Measurements from ENCODE around the gene XRCC1. TPM values are rescaled to one million over a fixed set of nuclear protein-coding genes. Genes with fewer than 3 reads are reported as not detected.

Gene XRCC1
- total RNA-seq, 1 donor from 2014 or later, result 14.6 TPM

DNA sequence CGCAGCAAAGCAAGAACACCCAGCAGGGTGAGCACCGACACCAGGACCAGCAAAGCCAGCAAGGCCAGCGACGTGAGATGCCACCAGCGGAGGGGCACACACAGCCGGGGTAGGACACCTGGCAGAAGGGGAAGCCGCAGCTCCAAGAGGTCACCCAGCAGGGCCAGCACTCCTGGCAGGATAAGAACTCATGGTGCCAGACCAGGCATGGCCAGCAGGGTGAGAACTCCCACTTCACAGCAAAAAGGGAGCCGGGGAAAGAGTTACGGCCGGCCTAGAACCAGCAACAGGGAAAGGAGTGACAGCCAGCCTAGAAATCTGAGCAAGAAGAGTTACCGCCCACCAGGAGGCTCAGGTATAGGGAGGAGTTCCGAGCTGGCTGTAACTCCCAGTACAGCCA lies 37.0 kb upstream of the XRCC1 start:
- H3K9me3 ChIP-seq (ENCODE audit: insufficient read depth, low read depth, low read length), result no peaks in the 10 kb centered on the region
- peaks cover 6% of the 10 kb centered on the region for H3K36me3 ChIP-seq (ENCODE audit: insufficient read depth, low read length)
- no peaks in the 10 kb centered on the region for H3K27me3 Mint-ChIP-seq (ENCODE audit: low read depth, unreplicated experiment)
- H3K27me3 ChIP-seq (ENCODE audit: insufficient read depth, low read length), result no peaks in the 10 kb centered on the region
- H3K9ac ChIP-seq (ENCODE audit: low read length), result no peak overlapping the region
- H2AFZ ChIP-seq (ENCODE audit: low read depth, low read length), result no peak overlapping the region
- TF ChIP-seq EZH2 (IDR thresholded peaks at IDR 0.05; ENCODE audit: insufficient read depth, low read length), result no peak
- TF ChIP-seq, protein P1, sequence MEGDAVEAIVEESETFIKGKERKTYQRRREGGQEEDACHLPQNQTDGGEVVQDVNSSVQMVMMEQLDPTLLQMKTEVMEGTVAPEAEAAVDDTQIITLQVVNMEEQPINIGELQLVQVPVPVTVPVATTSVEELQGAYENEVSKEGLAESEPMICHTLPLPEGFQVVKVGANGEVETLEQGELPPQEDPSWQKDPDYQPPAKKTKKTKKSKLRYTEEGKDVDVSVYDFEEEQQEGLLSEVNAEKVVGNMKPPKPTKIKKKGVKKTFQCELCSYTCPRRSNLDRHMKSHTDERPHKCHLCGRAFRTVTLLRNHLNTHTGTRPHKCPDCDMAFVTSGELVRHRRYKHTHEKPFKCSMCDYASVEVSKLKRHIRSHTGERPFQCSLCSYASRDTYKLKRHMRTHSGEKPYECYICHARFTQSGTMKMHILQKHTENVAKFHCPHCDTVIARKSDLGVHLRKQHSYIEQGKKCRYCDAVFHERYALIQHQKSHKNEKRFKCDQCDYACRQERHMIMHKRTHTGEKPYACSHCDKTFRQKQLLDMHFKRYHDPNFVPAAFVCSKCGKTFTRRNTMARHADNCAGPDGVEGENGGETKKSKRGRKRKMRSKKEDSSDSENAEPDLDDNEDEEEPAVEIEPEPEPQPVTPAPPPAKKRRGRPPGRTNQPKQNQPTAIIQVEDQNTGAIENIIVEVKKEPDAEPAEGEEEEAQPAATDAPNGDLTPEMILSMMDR (IDR thresholded peaks at IDR 0.05; ENCODE audit: insufficient read depth, low read depth, low read length), result no peak
- H4K20me1 ChIP-seq (ENCODE audit: insufficient read depth, low read length), result peaks cover 57% of the 10 kb centered on the region
- H3K4me3 ChIP-seq (ENCODE audit: insufficient read depth, low read depth, low read length), result no peak overlapping the region
- peaks cover 13% of the 10 kb centered on the region for H3K4me1 ChIP-seq (ENCODE audit: insufficient read depth, low read length)
- no peak overlapping the region for H3K27ac Mint-ChIP-seq (ENCODE audit: unreplicated experiment)
- no peak for FAIRE-seq
- no peak for DNase-seq (ENCODE audit: low read depth)
- H3K79me2 ChIP-seq (ENCODE audit: insufficient read depth, low read length), result peaks cover 84% of the 10 kb centered on the region
- no peak overlapping the region for H3K4me2 ChIP-seq (ENCODE audit: low read length)
- no peak overlapping the region for H3K4me3 Mint-ChIP-seq (ENCODE audit: unreplicated experiment)
- H3K27ac ChIP-seq (ENCODE audit: low read depth, low read length), result no peak overlapping the region
- H3K4me1 Mint-ChIP-seq (ENCODE audit: low read depth, unreplicated experiment), result peaks cover 6% of the 10 kb centered on the region
- peaks cover 8% of the 10 kb centered on the region for H3K9me3 Mint-ChIP-seq (ENCODE audit: unreplicated experiment)
- peaks cover 37% of the 10 kb centered on the region for H3K36me3 Mint-ChIP-seq (ENCODE audit: low read depth, unreplicated experiment)

DNA sequence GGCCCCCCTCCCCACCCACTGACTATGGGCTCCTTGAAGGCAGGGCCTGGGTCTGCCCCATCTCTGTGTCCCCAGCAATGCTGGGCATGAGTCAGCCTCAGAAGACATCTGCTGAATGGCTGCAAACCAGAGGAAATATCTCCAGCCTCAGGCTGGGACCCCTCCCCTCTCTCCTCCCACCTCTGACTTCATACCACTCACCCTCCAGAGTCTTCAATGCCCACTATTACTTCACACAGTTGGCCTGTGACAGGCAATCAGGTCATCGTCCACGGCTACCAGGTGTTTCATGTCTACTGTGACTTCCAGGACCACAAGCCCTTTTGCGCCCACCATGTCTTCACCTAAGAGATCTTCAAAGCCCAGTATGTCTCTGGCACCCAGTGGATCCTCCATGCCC lies 36.5 kb upstream of the XRCC1 start, which contains the start of gene SRRM5:
SRRM5 (plus strand) TSS at position 301 of the 400 bp plus-strand sequence; CDS start at position 335, 34 bp downstream.
- H2AFZ ChIP-seq (ENCODE audit: low read depth, low read length), result no peak within 1 kb of the TSS
- FAIRE-seq, result no peak
- H3K79me2 ChIP-seq (ENCODE audit: insufficient read depth, low read length), result peaks cover 78% of the 10 kb centered on the region
- H3K4me2 ChIP-seq (ENCODE audit: low read length), result no peak within 1 kb of the TSS
- peak within 1 kb of the TSS; percentile 50 for H3K9ac ChIP-seq (ENCODE audit: low read length)
- no peak within 1 kb of the TSS for H3K27ac Mint-ChIP-seq (ENCODE audit: unreplicated experiment)
- H3K27me3 Mint-ChIP-seq (ENCODE audit: low read depth, unreplicated experiment), result no peaks in the 10 kb centered on the region
- peaks cover 6% of the 10 kb centered on the region for H3K36me3 ChIP-seq (ENCODE audit: insufficient read depth, low read length)
- H4K20me1 ChIP-seq (ENCODE audit: insufficient read depth, low read length), result peaks cover 54% of the 10 kb centered on the region
- H3K4me3 Mint-ChIP-seq (ENCODE audit: unreplicated experiment), result no peak within 1 kb of the TSS
- peak within 1 kb of the TSS; percentile 48 for H3K27ac ChIP-seq (ENCODE audit: low read depth, low read length)
- peaks cover 37% of the 10 kb centered on the region for H3K36me3 Mint-ChIP-seq (ENCODE audit: low read depth, unreplicated experiment)
- peaks cover 13% of the 10 kb centered on the region for H3K4me1 ChIP-seq (ENCODE audit: insufficient read depth, low read length)
- no peaks in the 10 kb centered on the region for H3K27me3 ChIP-seq (ENCODE audit: insufficient read depth, low read length)
- H3K4me1 Mint-ChIP-seq (ENCODE audit: low read depth, unreplicated experiment), result peaks cover 6% of the 10 kb centered on the region
- DNase-seq (ENCODE audit: low read depth), result no peak
- H3K4me3 ChIP-seq (ENCODE audit: insufficient read depth, low read depth, low read length), result no peak within 1 kb of the TSS
- peaks cover 8% of the 10 kb centered on the region for H3K9me3 Mint-ChIP-seq (ENCODE audit: unreplicated experiment)
- no peaks in the 10 kb centered on the region for H3K9me3 ChIP-seq (ENCODE audit: insufficient read depth, low read depth, low read length)
- TF ChIP-seq EZH2 (IDR thresholded peaks at IDR 0.05; ENCODE audit: insufficient read depth, low read length), result no peak
- TF ChIP-seq, protein P1 (IDR thresholded peaks at IDR 0.05; ENCODE audit: insufficient read depth, low read depth, low read length), result no peak

DNA sequence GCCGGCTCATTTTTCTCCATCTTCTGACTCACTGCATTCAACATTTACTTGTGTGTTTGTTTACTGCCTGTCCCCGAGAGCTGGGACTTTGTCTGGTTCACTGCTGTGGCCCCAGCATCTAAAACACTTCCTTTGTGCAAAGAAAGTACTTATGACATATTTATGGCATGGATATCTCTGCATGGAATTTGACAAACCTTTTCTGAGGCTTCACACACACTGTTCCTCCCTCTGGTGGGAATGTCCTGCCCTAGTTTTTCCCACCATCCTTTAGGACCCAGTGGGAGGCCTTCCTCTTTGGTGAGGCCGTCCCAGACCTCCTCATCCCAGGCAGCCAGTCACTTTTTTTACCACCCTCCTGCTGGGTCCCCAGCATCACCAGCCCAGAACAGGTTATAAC lies 35.2 kb upstream of the XRCC1 start:
- no peak for FAIRE-seq
- Mint-ChIP-seq H3K27me3 (ENCODE audit: low read depth, unreplicated experiment) (no peaks in the 10 kb centered on the region), H3K36me3 (ENCODE audit: low read depth, unreplicated experiment) (peaks cover 37% of the 10 kb centered on the region), H3K27ac (ENCODE audit: unreplicated experiment) (no peak overlapping the region), H3K4me3 (ENCODE audit: unreplicated experiment) (no peak overlapping the region), H3K9me3 (ENCODE audit: unreplicated experiment) (peaks cover 8% of the 10 kb centered on the region), H3K4me1 (ENCODE audit: low read depth, unreplicated experiment) (peaks cover 6% of the 10 kb centered on the region)
- no peak for DNase-seq (ENCODE audit: low read depth)
- Histone ChIP-seq H3K27me3 (ENCODE audit: insufficient read depth, low read length) (no peaks in the 10 kb centered on the region), H3K4me2 (ENCODE audit: low read length) (no peak overlapping the region), H2AFZ (ENCODE audit: low read depth, low read length) (no peak overlapping the region), H3K79me2 (ENCODE audit: insufficient read depth, low read length) (peaks cover 65% of the 10 kb centered on the region), H3K9me3 (ENCODE audit: insufficient read depth, low read depth, low read length) (no peaks in the 10 kb centered on the region), H3K27ac (ENCODE audit: low read depth, low read length) (peak overlapping the region; percentile 48), H4K20me1 (ENCODE audit: insufficient read depth, low read length) (peaks cover 48% of the 10 kb centered on the region), H3K4me1 (ENCODE audit: insufficient read depth, low read length) (peaks cover 13% of the 10 kb centered on the region), H3K4me3 (ENCODE audit: insufficient read depth, low read depth, low read length) (no peak overlapping the region), H3K36me3 (ENCODE audit: insufficient read depth, low read length) (peaks cover 6% of the 10 kb centered on the region), H3K9ac (ENCODE audit: low read length) (peak overlapping the region; percentile 50)
- TF ChIP-seq EZH2 (IDR thresholded peaks at IDR 0.05; ENCODE audit: insufficient read depth, low read length), result no peak
- TF ChIP-seq, protein P1 (IDR thresholded peaks at IDR 0.05; ENCODE audit: insufficient read depth, low read depth, low read length), result no peak
